DND-41 (cell line): ENCODE data around the gene ITPR1.

ENCODE experiments used
- ATAC-seq: fragments of 200-7000 bp; cut with Tn5 transposase; 3 replicates; pipeline ENCODE4 v1.9.1; 2021; ENCODE audit warnings: low read depth; ENCODE audit not compliant: insufficient read depth
- DNase-seq: peaks from one replicate; pipeline ENCODE4 v3.0.0-alpha.2; 2020
- H2AFZ ChIP-seq: 2 replicates; pipeline ENCODE4 v1.6.0; 2012; ENCODE audit warnings: low read depth, low read length
- H3K27ac ChIP-seq: 2 replicates; pipeline ENCODE4 v1.5.1; 2012; ENCODE audit warnings: low read length, inconsistent platforms
- H3K27me3 ChIP-seq: fragments of 200-600 bp; sonication (generic); 2 replicates; pipeline ENCODE4 v1.6.0; 2012; ENCODE audit warnings: low read length, mild to moderate bottlenecking, inconsistent platforms; ENCODE audit not compliant: insufficient read depth, poor library complexity
- H3K36me3 ChIP-seq: 2 replicates; pipeline ENCODE4 v1.5.1; 2012; ENCODE audit warnings: low read length, inconsistent platforms; ENCODE audit not compliant: insufficient read depth
- H3K4me1 ChIP-seq: 2 replicates; pipeline ENCODE4 v1.5.1; 2012; ENCODE audit warnings: mild to moderate bottlenecking, low read length; ENCODE audit not compliant: insufficient read depth
- H3K4me2 ChIP-seq: 2 replicates; pipeline ENCODE4 v1.6.0; 2012; ENCODE audit warnings: mild to moderate bottlenecking, moderate library complexity, low read length, inconsistent platforms; ENCODE audit not compliant: insufficient read depth
- H3K4me3 ChIP-seq, 2 experiments: fragments of 200-600 bp in 1 of 2; shearing (Covaris generic) in 1 of 2; 2 replicates each; pipeline ENCODE4 v1.5.1; 2012 to 2016; ENCODE audit warnings: inconsistent platforms in 2 of 2, low read length in 2 of 2, mild to moderate bottlenecking in 2 of 2, low read depth in 1 of 2, moderate library complexity in 1 of 2
- H3K79me2 ChIP-seq: 2 replicates; pipeline ENCODE4 v1.6.0; 2012; ENCODE audit warnings: low read length, inconsistent platforms; ENCODE audit not compliant: insufficient read depth
- H3K9ac ChIP-seq: 2 replicates; pipeline ENCODE4 v1.6.0; 2012; ENCODE audit warnings: low read depth, mild to moderate bottlenecking, inconsistent platforms, low read length, moderate library complexity
- H3K9me3 ChIP-seq: 2 replicates; pipeline ENCODE4 v1.5.1; 2012; ENCODE audit warnings: low read length, moderate library complexity, mild to moderate bottlenecking, inconsistent platforms; ENCODE audit not compliant: insufficient read depth, severe bottlenecking
- H4K20me1 ChIP-seq: 2 replicates; pipeline ENCODE4 v1.6.0; 2012; ENCODE audit warnings: low read length; ENCODE audit not compliant: insufficient read depth
- CTCF ChIP-seq: IDR thresholded peaks from 2 replicates; pipeline ENCODE4 v1.5.1; 2012; ENCODE audit warnings: borderline replicate concordance, low read length, moderate library complexity, mild to moderate bottlenecking; ENCODE audit not compliant: poor library complexity, severe bottlenecking; ENCODE audit errors: extremely low read depth
- EZH2 ChIP-seq: IDR thresholded peaks from 3 replicates; pipeline ENCODE4 v1.6.1; 2012; ENCODE audit warnings: borderline replicate concordance, low read depth, mild to moderate bottlenecking, moderate library complexity, low read length, inconsistent platforms; ENCODE audit not compliant: severe bottlenecking

Gene ITPR1

DNA sequence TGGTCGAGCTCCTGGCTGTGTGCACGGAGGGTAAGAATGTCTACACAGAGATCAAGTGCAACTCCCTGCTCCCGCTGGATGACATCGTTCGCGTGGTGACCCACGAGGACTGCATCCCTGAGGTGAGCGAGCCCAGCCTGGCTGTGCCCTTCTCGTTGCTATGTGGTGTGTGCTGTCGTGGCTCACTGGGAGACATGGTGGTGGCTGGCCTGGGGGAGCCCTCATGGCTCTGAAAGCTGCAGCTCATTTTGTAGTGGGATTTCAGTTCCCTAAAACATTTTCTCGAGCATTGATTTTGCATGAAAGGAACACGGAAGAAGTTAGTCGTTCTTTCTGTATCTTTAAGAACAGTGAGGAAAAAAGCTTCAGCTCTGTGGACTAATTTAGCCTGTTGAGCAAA is 200.5 kb downstream of the ITPR1 start:
- H3K9me3 ChIP-seq: peaks cover 5% of the 10 kb centered on the region
- peaks cover 4% of the 10 kb centered on the region; the same call in 1 of the 2 replicates for H3K36me3 ChIP-seq
- no peak overlapping the region for H3K9ac ChIP-seq
- H2AFZ ChIP-seq: no peak overlapping the region
- no peaks in the 10 kb centered on the region for H3K79me2 ChIP-seq
- TF ChIP-seq EZH2 (no peak), CTCF (no peak)
- H4K20me1 ChIP-seq: no peaks in the 10 kb centered on the region
- H3K27ac ChIP-seq: no peak overlapping the region
- no peak overlapping the region for H3K4me3 ChIP-seq
- no peak overlapping the region for H3K4me2 ChIP-seq
- ATAC-seq (no peak), DNase-seq (no peak)
- peaks cover 6% of the 10 kb centered on the region for H3K4me1 ChIP-seq
- no peaks in the 10 kb centered on the region for H3K27me3 ChIP-seq

GRCh38 chr3:4695846-4696245 is 202.7 kb downstream of the ITPR1 start:
- Histone ChIP-seq H3K9me3 (no peaks in the 10 kb centered on the region), H3K79me2 (no peaks in the 10 kb centered on the region), H3K9ac (no peak overlapping the region), H3K4me1 (peaks cover 6% of the 10 kb centered on the region), H3K36me3 (peaks cover 8% of the 10 kb centered on the region; the same call in 1 of the 2 replicates), H3K27ac (no peak overlapping the region), H3K4me2 (no peak overlapping the region), H4K20me1 (no peaks in the 10 kb centered on the region), H2AFZ (no peak overlapping the region), H3K27me3 (no peaks in the 10 kb centered on the region), H3K4me3 (no peak overlapping the region)
- no peak for ATAC-seq
- TF ChIP-seq CTCF (no peak), EZH2 (no peak)
- no peak for DNase-seq

- peaks cover 6% of the 10 kb centered on the region for H3K4me1 ChIP-seq
Observed at GRCh38 chr3:4696266-4696665, 203.1 kb downstream of the ITPR1 start.

More at GRCh38 chr3:4696266-4696665, 203.1 kb downstream of the ITPR1 start:
- H4K20me1 ChIP-seq: no peaks in the 10 kb centered on the region
- DNase-seq (no peak), ATAC-seq (no peak)
- no peak overlapping the region for H3K4me2 ChIP-seq
- H3K9me3 ChIP-seq: no peaks in the 10 kb centered on the region
- H3K4me3 ChIP-seq: no peak overlapping the region
- peaks cover 8% of the 10 kb centered on the region; the same call in 1 of the 2 replicates for H3K36me3 ChIP-seq
- no peak overlapping the region for H3K27ac ChIP-seq
- no peaks in the 10 kb centered on the region for H3K27me3 ChIP-seq
- TF ChIP-seq CTCF (no peak), EZH2 (no peak)
- H3K79me2 ChIP-seq: no peaks in the 10 kb centered on the region
- H3K9ac ChIP-seq: no peak overlapping the region
- H2AFZ ChIP-seq: no peak overlapping the region
